ENCODE data around the gene DGKB.

DNA sequence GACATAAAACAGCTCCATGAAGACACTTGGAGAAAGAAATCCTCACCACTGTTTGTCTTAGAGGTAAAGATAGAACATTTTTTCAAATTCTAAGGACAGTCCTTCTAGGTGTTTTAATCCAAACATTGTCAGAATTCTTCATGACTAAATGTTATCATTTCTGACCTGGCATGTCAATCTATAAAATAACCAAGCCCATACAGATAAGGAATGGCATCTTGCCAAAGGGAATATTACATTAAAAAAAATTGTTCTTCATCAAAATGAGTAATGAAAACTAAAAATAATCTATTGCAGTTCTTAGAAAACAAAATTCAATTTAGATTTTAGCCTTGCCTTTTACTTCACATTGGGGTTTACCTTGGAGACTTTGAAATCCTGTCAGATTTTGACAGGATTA is 33.6 kb downstream of the DGKB start:
- TF ChIP-seq, protein P1, sequence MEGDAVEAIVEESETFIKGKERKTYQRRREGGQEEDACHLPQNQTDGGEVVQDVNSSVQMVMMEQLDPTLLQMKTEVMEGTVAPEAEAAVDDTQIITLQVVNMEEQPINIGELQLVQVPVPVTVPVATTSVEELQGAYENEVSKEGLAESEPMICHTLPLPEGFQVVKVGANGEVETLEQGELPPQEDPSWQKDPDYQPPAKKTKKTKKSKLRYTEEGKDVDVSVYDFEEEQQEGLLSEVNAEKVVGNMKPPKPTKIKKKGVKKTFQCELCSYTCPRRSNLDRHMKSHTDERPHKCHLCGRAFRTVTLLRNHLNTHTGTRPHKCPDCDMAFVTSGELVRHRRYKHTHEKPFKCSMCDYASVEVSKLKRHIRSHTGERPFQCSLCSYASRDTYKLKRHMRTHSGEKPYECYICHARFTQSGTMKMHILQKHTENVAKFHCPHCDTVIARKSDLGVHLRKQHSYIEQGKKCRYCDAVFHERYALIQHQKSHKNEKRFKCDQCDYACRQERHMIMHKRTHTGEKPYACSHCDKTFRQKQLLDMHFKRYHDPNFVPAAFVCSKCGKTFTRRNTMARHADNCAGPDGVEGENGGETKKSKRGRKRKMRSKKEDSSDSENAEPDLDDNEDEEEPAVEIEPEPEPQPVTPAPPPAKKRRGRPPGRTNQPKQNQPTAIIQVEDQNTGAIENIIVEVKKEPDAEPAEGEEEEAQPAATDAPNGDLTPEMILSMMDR (IDR thresholded peaks at IDR 0.05): no peak
- TF ChIP-seq POLR2A (IDR thresholded peaks at IDR 0.05): no peak
